ENCODE measurements around the gene SERHL2.
A peak's percentile ranks its signal among the peaks of the same experiment; 100 is the strongest.
"Not testable (repeated sequence)": the region's sequence is repeated elsewhere in the genome, so short reads cannot be mapped to it uniquely, and the experiment has no call there.

Gene SERHL2

DNA sequence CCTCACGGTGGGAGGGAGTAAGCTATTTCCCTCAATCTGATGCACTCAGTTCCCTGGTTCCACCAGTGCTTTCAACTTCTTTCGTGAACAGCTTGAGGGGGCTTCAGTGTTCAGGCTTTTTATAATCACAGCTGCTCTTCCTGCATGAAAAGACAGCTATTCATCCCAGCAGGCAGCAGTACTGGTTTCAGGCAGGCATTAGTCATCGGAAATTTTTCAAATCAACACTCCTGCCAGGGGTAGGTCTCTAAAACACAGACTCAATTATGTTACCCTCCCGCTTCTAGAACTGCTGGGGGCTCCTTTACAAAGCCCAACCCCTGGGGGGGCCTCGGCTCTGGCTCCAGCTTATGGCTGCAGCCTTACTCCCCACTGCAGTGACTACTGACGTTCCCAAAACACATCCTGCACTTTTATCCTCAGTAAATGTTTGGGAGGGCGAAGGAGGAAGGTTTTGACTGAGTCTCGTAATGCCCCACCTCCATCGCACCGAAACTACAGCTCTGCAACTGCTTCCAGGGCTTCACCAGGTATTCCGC is 55.1 kb downstream of the SERHL2 start:
- DNase-seq: peak; percentile 86

DNA sequence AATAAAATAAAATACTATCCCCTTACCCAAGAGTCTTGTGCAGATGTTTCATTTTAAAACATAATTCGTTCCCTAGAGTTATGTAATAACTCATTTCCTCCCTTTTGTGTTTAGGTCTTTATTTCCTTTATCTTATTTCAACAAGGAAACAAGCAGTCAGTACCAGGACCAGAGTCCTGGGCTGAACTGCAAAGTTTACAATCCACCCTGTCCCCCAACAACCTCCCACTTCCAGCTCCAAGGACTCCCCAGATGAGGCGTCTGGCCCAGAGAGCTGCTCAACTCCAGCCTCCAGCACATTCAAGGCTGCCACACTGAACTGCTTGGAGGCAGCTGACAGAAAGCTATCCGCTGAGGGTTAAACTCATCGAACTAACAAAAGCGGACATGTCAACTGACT is 56.4 kb downstream of the SERHL2 start:
- DNase-seq: no peak

DNA sequence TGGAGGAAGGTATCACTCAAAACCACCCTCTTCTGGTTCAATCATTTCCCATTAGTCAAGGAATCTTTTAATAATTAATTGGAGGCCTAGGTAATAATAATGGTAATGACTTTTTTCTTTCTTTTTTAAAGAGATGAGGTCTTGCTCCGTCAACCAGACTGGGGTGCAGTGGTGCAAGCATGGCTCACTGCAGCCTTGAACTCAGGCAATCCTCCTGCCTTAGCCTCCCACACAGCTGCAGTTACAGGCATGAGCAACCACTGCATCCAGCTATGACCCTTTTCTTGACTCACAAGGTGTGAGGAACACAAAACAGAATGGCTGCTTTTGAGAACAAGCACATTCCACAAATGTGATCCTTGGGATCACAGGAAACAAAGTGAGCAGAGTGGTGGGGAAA is 57.3 kb downstream of the SERHL2 start:
- DNase-seq: no peak

DNA sequence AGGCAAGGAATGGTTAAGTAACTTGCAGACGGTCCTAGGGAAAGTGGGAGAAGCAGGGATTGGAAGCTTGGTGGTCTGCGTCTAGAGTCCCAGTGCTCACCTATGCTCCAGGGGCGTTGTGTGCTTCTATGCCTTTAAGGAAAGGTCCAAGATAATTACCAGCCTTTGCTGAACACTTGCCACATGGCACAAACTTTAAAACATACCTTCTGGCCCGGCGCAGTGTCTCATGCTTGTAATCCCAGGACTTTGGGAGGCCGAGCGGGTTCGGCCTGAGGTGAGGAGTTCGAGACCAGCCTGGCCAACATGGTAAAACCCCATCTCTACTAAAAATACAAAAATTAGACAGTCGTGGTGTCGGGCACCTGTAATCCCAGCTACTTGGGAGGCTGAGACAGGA is 58.6 kb downstream of the SERHL2 start:
- DNase-seq: no peak

DNA sequence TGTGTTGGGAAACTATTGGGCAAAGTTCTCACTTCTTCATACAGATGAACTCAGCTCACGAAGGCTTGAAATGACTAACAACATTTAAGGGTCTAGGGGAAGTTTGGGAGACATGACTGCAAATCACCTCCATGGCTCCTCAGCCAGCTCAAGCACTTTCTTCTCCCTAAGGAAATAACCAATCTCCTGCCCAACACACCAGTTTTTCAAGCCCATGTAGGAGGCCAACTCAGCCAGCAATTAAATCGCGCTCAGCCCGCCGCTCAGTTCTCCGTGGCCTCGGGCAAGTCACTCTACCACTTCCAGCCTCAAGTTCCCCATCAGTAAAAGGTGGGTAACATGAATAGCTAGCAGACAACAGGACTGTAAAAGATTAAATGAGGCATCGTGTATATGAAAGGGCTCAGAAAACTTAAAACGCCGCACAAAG is 60.1 kb downstream of the SERHL2 start:
- DNase-seq: no peak

DNA sequence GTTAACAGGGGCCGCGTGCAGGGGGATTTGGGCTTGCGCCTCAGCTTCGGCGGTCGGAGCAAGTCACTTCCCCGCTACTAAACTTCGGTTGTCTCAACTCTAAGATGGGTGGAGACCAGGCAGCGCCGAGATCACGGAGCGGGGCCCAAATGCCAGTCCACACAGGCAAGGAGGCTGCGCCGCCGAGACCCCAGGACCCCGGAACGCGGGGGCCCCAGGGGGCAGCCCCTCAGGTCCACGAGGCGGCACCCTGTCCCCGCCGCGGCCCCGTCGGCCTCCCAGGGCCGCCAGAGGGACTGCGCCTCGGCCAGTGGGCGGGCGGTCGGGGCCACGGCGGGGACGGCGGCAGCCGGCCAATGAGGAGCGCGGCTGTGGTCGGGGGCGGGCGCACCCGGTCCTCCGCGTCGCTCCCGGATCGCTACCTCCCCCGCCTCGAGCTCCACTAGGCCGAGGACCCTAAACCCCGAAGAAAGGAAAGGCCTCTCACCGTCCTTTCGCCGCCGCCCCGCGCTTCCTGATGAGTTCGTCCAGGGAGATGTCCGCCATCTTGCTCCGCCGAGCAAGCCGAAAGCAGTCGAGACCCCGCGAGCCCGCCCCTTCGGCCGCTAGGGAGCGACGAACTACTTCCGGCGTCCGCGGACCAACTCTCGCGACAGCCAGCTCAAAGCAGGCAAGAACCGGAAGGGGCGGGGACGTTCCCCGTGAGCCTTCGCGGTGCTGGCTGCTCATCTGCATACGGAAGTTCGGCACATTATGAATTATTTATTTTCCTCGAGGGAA is 60.7 kb downstream of the SERHL2 start, which contains the start of gene POLDIP3:
POLDIP3 (minus strand) TSS at position 572 of the 780 bp plus-strand sequence; CDS start at position 546, 26 bp downstream.
- DNase-seq: peak; percentile 99

DNA sequence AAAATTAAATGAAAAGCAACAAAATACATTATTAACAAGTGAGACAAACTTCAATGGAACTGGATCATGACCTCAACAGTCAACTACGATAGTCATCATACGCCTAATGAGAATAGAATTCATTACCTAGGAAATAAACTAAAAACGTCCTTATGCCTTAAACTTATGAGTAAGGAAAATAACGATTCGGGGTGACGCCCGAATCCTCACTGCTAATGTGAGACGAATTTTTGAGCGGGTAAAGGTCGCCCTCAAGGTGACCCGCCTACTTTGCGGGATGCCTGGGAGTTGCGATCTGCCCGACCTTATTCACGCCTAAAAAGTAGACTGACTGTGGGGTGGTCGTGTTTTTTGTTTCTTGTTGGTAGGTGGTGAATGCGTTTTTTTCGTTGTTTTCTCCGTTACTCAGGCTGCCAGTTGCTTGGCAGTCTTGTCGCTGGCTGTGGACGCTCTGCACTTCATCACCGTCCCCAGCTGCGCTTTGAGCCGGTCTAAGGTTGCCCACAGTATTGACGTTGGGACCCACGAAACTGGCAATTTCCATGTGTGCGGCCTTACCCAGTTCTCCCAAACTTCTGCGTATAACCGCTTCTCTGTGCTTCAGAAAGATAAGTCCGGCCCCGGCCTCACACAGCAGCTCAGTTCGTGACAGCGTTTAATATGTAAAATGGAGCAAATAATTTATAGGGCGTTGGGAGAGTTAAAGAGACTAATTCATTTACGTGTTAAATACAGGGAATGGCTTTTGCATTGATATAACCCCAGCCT is 61.5 kb downstream of the SERHL2 start:
- DNase-seq: peak; percentile 100

DNA sequence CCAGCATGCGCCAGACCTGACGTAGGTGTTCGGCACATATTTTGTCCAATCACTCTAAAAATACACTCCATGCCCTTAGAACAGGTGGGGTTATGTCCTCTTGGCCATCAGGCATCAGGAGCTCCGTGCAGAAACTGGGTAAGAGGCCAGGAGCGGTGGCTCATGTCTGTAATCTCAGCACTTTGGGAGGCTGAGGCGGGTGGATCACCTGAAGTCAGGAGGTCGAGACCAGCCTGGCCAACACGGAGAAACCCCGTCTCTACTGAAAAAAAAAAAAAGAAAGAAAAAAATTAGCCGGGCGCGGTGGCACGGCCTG is 62.1 kb downstream of the SERHL2 start:
- not testable (repeated sequence) for DNase-seq

DNA sequence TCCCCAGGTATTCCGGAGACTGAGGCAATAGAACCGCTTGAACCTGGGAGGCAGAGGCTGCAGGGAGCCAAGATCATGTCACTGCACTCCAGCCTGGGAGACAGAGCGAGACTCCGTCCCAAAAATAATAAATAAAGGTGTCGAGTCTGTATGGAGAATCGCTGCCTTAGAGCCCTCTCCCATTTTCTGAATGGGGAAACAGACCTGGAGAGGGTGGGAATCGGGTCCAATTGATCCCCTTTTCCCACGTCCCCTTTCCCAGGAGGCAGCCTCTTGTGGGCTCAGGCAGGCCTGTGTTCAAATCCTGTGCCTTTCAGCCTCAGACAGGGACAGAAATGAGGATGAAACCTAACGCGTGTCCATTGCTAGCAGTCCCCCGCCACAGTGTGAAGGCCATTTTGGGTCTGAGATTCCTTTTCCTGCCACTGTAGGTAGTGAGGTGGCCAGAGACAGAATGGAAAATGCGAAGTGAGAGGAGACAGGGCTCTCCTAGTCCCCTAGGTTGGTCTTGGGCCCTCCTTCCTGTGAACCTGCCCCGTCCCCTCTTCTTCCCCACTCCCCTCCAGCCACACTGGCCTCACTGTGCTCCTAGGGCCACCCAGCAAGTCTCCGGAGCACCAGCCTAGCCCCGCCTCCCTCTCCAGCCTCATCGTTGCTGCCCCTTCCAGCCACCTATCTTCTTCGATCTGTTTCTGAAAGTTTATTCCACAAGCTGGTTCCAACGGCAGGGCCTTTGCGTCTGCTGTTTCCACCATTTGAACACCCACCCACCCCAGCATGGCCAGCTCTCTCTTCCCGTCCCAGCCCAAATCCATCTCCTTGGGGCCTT is 63.6 kb downstream of the SERHL2 start:
- no peak for DNase-seq

DNA sequence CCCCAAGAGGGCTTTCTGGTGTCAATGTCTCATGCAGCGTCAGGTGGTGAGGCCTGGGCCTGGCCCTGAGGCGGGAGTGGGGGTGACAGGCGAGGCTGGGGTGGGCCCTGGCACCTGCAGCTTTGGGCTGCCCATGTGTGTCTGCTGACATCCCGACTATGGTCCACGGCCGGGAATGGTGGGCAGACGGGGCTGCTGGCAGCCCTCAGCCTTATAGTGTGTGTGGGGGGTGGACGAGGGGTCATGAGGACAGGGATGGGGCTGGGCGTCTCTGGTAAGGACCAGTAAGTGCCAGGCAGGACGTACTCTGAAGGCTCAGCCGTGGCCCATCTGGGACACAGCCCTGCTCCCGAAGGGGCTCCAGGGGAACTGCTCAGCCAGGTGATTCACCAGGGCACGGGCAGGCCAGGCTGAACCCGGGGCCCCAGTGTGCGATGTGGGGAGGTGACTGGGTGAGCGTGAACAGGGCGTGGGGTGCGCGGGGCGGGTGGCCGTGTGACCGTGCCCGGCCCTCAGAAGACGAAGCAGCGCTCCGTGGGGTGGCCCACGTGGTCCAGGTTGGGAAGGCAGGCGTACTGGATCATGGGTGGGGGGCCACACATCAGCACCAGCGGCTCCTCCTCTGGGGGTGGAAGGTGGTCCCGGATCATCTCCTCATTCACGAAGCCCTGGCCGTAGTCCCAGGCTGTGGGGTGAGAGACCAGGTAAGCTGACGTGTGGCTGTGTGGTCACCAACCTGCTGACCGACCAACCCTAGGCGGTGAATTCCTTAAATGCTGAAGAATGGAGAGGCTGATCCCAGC is 65.7 kb downstream of the SERHL2 start:
- no peak for DNase-seq

DNA sequence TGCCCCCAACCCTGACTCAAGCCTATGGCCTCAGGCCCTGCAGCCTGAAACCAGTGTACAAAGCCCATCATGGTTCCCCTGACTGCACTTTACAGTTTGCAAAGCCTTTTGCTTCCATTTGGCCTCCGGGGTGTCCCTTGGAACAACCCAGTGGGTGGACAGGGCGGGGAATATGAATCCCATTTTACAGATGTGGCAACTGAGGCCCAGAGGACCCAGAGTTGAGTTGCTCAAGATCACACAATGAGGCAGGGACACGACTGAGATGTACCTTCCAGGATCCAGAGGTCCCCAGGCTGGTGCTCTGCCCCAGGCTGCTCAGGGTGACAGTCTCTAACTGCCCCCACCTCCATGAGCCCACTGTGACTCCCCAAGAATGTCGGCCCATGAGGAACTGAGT is 66.3 kb downstream of the SERHL2 start:
- DNase-seq: no peak

DNA sequence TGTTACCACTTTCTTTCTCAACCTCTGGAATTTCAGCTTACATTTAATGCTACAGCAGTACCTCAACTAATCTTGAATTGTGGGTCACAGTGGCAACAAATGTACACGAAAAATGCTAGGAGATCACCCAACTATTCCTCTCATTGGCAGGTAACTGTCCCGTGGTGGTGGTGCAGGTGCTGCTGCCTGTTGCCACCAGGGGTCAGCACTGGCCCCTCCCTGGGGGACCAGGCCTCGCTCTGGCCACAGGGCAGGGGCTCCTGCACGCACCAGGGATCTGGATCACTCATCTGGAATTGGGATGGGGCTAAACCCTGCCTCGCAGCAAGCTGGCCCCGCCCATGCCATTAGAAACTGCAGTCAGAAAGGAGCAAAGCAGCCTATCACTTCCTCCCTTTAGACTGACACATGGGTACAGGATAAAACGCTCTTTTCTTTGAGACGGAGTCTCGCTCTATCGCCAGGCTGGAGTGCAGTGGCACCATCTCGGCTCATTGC is 67.8 kb downstream of the SERHL2 start:
- DNase-seq: peak; percentile 69

DNA sequence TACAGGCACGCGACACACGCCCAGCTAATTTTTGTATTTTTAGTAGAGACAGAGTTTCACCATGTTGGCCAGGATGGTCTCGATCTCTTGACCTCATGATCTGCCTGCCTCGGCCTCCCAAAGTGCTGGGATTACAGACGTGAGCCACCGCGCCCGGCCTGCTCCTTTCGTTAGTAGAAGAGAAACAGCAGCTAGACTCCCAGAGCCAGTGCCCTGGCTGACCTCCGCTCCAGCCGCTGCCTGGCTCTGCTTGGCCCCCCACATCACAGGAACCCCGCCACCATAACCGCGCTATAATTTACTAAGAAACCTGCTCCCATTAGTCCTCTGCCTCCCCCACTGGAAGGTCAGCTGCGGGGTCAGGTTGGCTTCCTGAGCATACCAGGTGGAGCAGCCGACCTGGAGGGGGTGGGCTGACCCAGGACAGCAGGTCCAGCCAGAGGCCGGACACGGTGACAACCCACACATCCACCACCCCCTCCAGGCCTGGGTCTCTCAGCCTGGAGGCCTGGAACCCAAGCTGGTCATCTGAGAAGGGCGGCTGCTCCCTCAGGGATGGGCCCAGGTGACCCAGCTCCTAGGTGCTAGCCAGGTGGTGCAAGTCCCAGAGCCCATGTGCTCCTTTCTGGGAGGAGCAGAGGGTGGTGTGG is 68.4 kb downstream of the SERHL2 start:
- no peak for DNase-seq

DNA sequence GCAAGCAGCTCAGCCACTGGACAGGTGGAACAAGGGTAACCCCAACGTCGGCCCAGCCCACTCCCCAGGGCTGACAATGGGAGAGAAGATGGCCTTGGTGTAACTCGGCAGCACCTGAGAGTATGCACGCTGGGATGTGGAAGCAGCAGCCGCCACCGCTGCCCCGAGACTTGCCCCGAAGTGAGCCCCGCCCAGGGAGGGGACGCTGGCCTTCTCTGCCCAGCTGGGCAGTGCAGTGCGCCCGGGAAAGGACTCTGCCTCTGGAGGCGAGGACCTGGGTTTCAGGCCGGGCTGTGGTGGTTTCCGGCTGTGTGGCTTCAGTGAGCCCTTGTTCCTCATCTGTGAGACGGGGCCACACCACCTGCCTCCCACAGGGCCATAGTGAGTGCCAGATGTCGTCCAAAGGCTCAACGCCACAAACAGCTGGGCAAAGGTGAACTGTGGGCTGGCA is 69.6 kb downstream of the SERHL2 start:
- DNase-seq: no peak

Measured in fibroblast of upper back skin (primary cell).